Gastroesophageal sphincter (tissue), 3 donors: ENCODE data around the gene TBC1D22B.

Experiments used
- POLR2A ChIP-seq, 2 donors: fragments of 450-650 bp; IDR thresholded peaks; one replicate each; pipeline ENCODE4 v1.6.1; 2017; ENCODE audit warnings: antibody characterized with exemption in 2 of 2, mild to moderate bottlenecking in 2 of 2, moderate library complexity in 1 of 2
- TF ChIP-seq, protein P1 (sequence below), 4 experiments: fragments of 200-600 bp in 2 of 4; fragments of 450-650 bp in 2 of 4; sonication (generic) in 1 of 4; IDR thresholded peaks; one replicate each; pipeline ENCODE4 v1.5.1; 2017 to 2019; ENCODE audit warnings: antibody characterized with exemption in 4 of 4, mild to moderate bottlenecking in 2 of 4, moderate library complexity in 2 of 4

GRCh38 chr6:37207903-37208456 lies 49.6 kb upstream of the TBC1D22B start:
- TF ChIP-seq, protein P1, sequence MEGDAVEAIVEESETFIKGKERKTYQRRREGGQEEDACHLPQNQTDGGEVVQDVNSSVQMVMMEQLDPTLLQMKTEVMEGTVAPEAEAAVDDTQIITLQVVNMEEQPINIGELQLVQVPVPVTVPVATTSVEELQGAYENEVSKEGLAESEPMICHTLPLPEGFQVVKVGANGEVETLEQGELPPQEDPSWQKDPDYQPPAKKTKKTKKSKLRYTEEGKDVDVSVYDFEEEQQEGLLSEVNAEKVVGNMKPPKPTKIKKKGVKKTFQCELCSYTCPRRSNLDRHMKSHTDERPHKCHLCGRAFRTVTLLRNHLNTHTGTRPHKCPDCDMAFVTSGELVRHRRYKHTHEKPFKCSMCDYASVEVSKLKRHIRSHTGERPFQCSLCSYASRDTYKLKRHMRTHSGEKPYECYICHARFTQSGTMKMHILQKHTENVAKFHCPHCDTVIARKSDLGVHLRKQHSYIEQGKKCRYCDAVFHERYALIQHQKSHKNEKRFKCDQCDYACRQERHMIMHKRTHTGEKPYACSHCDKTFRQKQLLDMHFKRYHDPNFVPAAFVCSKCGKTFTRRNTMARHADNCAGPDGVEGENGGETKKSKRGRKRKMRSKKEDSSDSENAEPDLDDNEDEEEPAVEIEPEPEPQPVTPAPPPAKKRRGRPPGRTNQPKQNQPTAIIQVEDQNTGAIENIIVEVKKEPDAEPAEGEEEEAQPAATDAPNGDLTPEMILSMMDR (IDR thresholded peaks at IDR 0.05) = peak; percentile 47 to 80 (median 70)
- TF ChIP-seq POLR2A (IDR thresholded peaks at IDR 0.05) = no peak
